Hepatocyte (in vitro differentiated cells): Measurements from ENCODE around the gene CDK15. TPM values are rescaled to one million over a fixed set of nuclear protein-coding genes. Genes with fewer than 3 reads are reported as not detected.

Source experiments
- DNase-seq: peaks from one replicate; pipeline ENCODE4 v3.0.0-alpha.2; 2016; ENCODE audit warnings: low spot score
- H2AFZ ChIP-seq: fragments of 200-600 bp; sonication (generic); 2 replicates; pipeline ENCODE4 v1.6.0; 2016; ENCODE audit warnings: antibody characterized with exemption, mild to moderate bottlenecking
- H3K27ac ChIP-seq: fragments of 200-600 bp; sonication (generic); 2 replicates; pipeline ENCODE4 v1.5.1; 2016; ENCODE audit warnings: mild to moderate bottlenecking
- H3K27me3 ChIP-seq: fragments of 200-600 bp; sonication (generic); 2 replicates; pipeline ENCODE4 v1.6.1; 2016
- H3K36me3 ChIP-seq: fragments of 200-600 bp; sonication (generic); replicated peaks from 2 replicates; pipeline ENCODE4 v1.5.1; 2016; ENCODE audit warnings: low read depth; ENCODE audit not compliant: insufficient read depth
- H3K4me1 ChIP-seq: fragments of 200-600 bp; sonication (generic); 2 replicates; pipeline ENCODE4 v1.5.1; 2016; ENCODE audit warnings: mild to moderate bottlenecking, moderate library complexity; ENCODE audit not compliant: insufficient read depth
- H3K4me2 ChIP-seq: fragments of 200-600 bp; sonication (generic); 2 replicates; pipeline ENCODE4 v1.6.0; 2016
- H3K4me3 ChIP-seq: fragments of 200-600 bp; sonication (generic); 2 replicates; pipeline ENCODE4 v1.5.1; 2016; ENCODE audit warnings: mild to moderate bottlenecking
- H3K79me2 ChIP-seq: fragments of 200-600 bp; sonication (generic); 2 replicates; pipeline ENCODE4 v1.6.0; 2017; ENCODE audit warnings: mild to moderate bottlenecking
- H3K9me2 ChIP-seq: fragments of 200-600 bp; sonication (generic); replicated peaks from 2 replicates; pipeline ENCODE4 v1.6.0; 2017; ENCODE audit warnings: mild to moderate bottlenecking; ENCODE audit not compliant: insufficient read depth
- H3K9me3 ChIP-seq: fragments of 200-600 bp; sonication (generic); 2 replicates; pipeline ENCODE4 v1.5.1; 2016; ENCODE audit warnings: low read depth, mild to moderate bottlenecking
- H4K20me1 ChIP-seq: fragments of 200-600 bp; sonication (generic); 2 replicates; pipeline ENCODE4 v1.6.0; 2016; ENCODE audit warnings: mild to moderate bottlenecking; ENCODE audit not compliant: insufficient read depth, poor library complexity, severe bottlenecking
- CTCF ChIP-seq: fragments of 200-600 bp; sonication (generic); IDR thresholded peaks from 2 replicates; pipeline ENCODE4 v1.5.1; 2016; ENCODE audit warnings: antibody characterized with exemption, mild to moderate bottlenecking; ENCODE audit not compliant: poor library complexity
- EZH2 ChIP-seq: fragments of 200-600 bp; sonication (generic); IDR thresholded peaks from 2 replicates; pipeline ENCODE4 v1.6.1; 2016; ENCODE audit warnings: antibody characterized with exemption, mild to moderate bottlenecking, borderline replicate concordance
- EZH2phosphoT487 ChIP-seq: fragments of 200-600 bp; sonication (generic); IDR thresholded peaks from one replicate; pipeline ENCODE4 v1.6.1; 2018; ENCODE audit warnings: antibody characterized with exemption, mild to moderate bottlenecking, low read depth, moderate library complexity; ENCODE audit not compliant: unreplicated experiment, severe bottlenecking
- WGBS: methylation state at CpG from one replicate; pipeline ENCODE4 v1.1.6; 2016; ENCODE audit warnings: low lambda C conversion rate; ENCODE audit errors: missing lambda C conversion rate; 5-methylcytosine and 5-hydroxymethylcytosine counted together
- polyA plus RNA-seq: library from polyadenylated mRNA; unstranded; fragments of >200 nt; fragmentation: Nextera tagmentation; extraction: Ambion mirVana; gene quantifications from 2 replicates; pipeline ENCODE4 v1.2.1, GENCODE V29; 2016
- total RNA-seq: library from RNA; depleted of rRNA; stranded (reverse); fragments of >200 nt; gene quantifications from 2 replicates; pipeline ENCODE4 v1.2.3, GENCODE V29; 2014

Gene CDK15
- total and polyA plus RNA-seq, 2 experiments from 2014 or later = 0.17 to 4.0 TPM

DNA sequence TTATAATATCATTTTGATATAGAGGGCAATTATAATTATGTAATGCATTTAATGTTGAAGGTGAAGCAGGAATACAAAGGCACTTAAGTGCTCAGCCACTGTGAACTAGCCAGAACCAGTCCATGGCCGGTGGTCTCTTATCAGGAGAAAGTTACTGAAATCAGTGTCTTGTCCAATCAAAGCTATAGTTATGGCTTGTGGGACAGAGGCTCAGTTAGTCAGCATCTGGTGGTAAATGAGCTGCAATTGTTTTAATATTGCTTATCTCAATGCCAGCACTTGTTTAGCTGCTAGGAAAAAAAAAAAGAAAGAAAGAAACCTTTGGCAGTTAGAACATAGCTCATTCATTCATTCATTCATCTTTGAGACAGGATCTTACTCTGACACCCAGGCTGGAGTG, 21.8 kb upstream of the CDK15 start:
- H3K4me3 ChIP-seq = no peak overlapping the region
- 50% methylated on average over 1 of the region's 1 CpG for WGBS
- TF ChIP-seq CTCF (no peak), EZH2phosphoT487 (no peak), EZH2 (no peak)
- no peaks in the 10 kb centered on the region for H3K9me3 ChIP-seq
- H2AFZ ChIP-seq = no peak overlapping the region
- no peaks in the 10 kb centered on the region for H3K27me3 ChIP-seq
- peaks cover 2% of the 10 kb centered on the region for H3K4me1 ChIP-seq
- no peaks in the 10 kb centered on the region for H3K36me3 ChIP-seq
- peaks cover 8% of the 10 kb centered on the region for H3K79me2 ChIP-seq
- no peak overlapping the region for H3K27ac ChIP-seq
- no peaks in the 10 kb centered on the region for H3K9me2 ChIP-seq
- no peak for DNase-seq
- no peak overlapping the region for H3K4me2 ChIP-seq
- no peaks in the 10 kb centered on the region for H4K20me1 ChIP-seq

DNA sequence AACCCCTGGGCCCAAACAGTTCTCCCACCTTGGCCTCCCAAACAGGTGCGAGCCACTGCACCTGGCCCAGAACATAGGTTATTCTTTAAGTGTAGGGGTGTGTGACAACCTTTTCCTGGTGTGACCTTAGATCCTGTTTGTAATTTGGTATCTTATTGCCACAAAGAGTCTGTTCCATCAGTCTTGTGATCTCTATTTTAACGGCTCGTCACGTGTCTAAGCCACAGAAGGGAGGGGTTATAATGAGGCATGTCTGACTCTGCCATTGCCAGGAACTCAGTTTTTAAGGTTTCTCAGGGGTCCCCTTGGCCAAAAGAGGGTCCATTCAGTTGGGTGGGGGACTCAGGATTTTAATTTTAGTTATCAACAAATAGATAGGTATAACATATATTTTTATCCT, 21.2 kb upstream of the CDK15 start:
- Histone ChIP-seq H3K27me3 (no peaks in the 10 kb centered on the region), H2AFZ (no peak overlapping the region), H3K4me2 (no peak overlapping the region), H3K4me1 (no peaks in the 10 kb centered on the region), H3K36me3 (no peaks in the 10 kb centered on the region), H3K27ac (no peak overlapping the region), H3K4me3 (no peak overlapping the region), H4K20me1 (no peaks in the 10 kb centered on the region), H3K9me3 (no peaks in the 10 kb centered on the region), H3K9me2 (no peaks in the 10 kb centered on the region), H3K79me2 (peaks cover 2% of the 10 kb centered on the region)
- no peak for DNase-seq
- WGBS = 82% methylated on average over 4 of the region's 4 CpGs
- no peak for TF ChIP-seq EZH2
- no peak for TF ChIP-seq EZH2phosphoT487
- no peak for TF ChIP-seq CTCF

- Histone ChIP-seq H3K4me1 (no peaks in the 10 kb centered on the region), H3K9me2 (no peaks in the 10 kb centered on the region), H3K27me3 (no peaks in the 10 kb centered on the region), H3K9me3 (no peaks in the 10 kb centered on the region), H3K36me3 (no peaks in the 10 kb centered on the region), H3K4me3 (no peak overlapping the region), H3K79me2 (no peaks in the 10 kb centered on the region), H2AFZ (no peak overlapping the region), H3K4me2 (no peak overlapping the region), H4K20me1 (no peaks in the 10 kb centered on the region), H3K27ac (no peak overlapping the region)
- no peak for DNase-seq
- TF ChIP-seq CTCF = no peak
- TF ChIP-seq EZH2phosphoT487 = no peak
- TF ChIP-seq EZH2 = no peak
These were observed 19.9 kb upstream of the CDK15 start for GRCh38 chr2:201786471-201786870.

DNA sequence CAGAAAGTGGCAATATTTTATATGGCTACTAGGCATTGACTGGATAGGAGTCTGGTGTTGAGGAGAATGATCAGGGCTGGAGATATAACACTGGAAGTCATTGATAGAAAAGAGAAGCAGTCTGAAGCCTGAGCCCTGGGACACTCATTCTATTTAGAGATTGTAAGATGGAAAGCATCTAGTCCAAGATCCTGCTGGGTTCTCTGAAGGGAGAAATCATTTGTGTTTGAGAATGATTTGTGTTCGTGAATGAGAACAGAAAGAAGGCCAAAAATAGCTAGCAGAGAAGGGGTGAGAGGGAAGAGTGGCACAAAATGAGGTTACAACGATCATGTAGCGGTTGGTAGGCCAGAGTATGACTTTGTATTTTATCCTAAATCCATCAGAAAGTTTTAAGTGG, 18.0 kb upstream of the CDK15 start:
- no peaks in the 10 kb centered on the region for H3K36me3 ChIP-seq
- no peak overlapping the region for H2AFZ ChIP-seq
- DNase-seq = no peak
- TF ChIP-seq EZH2phosphoT487 (no peak), EZH2 (no peak), CTCF (no peak)
- H3K27ac ChIP-seq = no peak overlapping the region
- no peak overlapping the region for H3K4me2 ChIP-seq
- H3K79me2 ChIP-seq = no peaks in the 10 kb centered on the region
- WGBS = 93% methylated on average over 3 of the region's 3 CpGs
- no peaks in the 10 kb centered on the region for H4K20me1 ChIP-seq
- H3K4me1 ChIP-seq = no peaks in the 10 kb centered on the region
- H3K27me3 ChIP-seq = no peaks in the 10 kb centered on the region
- no peak overlapping the region for H3K4me3 ChIP-seq
- H3K9me3 ChIP-seq = no peaks in the 10 kb centered on the region
- no peaks in the 10 kb centered on the region for H3K9me2 ChIP-seq
